H1 (cell line): ENCODE results near the gene BSDC1. TPM values are rescaled to one million over a fixed set of nuclear protein-coding genes. Genes with fewer than 3 reads are reported as not detected.

Experiments
- CTCF ChIA-PET: fragments of 300-600 bp; sonication (Branson Sonifier 250); formaldehyde crosslinking; loops from one replicate; lab custom pipeline; 2021; ENCODE audit not compliant: partially characterized antibody; lab: Charles Lee
- POLR2A ChIA-PET: fragments of 300-600 bp; sonication (Branson Sonifier 250); formaldehyde crosslinking; loops from one replicate; lab custom pipeline; 2021; ENCODE audit warnings: inconsistent platforms; ENCODE audit not compliant: partially characterized antibody; lab: Charles Lee
- DNase-seq, 2 experiments: peaks; one replicate each; pipeline versions ENCODE4 v3.0.0 to v3.0.0-alpha.2; 2010 to 2022; ENCODE audit warnings: low spot score in 2 of 2, low read depth in 1 of 2, mixed read lengths in 1 of 2
- FAIRE-seq: peaks from 2 replicates; lab custom pipeline; 2011; peaks lifted over from hg19 to GRCh38; lab: Jason Lieb, UNC
- H2AFZ ChIP-seq: 2 replicates; pipeline ENCODE4 v1.8.1; 2012; ENCODE audit warnings: low read length, inconsistent platforms
- H2AK5ac ChIP-seq: 2 replicates; pipeline ENCODE4 v1.6.1; 2013; ENCODE audit warnings: low read depth, low read length
- H2BK120ac ChIP-seq: replicated peaks from 2 replicates; pipeline ENCODE3; 2013; ENCODE audit warnings: low read depth, low read length, inconsistent platforms
- H2BK12ac ChIP-seq: 2 replicates; pipeline ENCODE4 v1.6.1; 2013; ENCODE audit warnings: low read depth, low read length
- H2BK15ac ChIP-seq: 2 replicates; pipeline ENCODE4 v1.6.1; 2013; ENCODE audit warnings: low read length
- H2BK20ac ChIP-seq: 2 replicates; pipeline ENCODE4 v1.6.1; 2013; ENCODE audit warnings: low read length
- H2BK5ac ChIP-seq: 2 replicates; pipeline ENCODE4 v1.6.1; 2013; ENCODE audit warnings: low read depth, low read length
- H3K14ac ChIP-seq: 2 replicates; pipeline ENCODE4 v1.6.1; 2013; ENCODE audit warnings: inconsistent platforms; ENCODE audit not compliant: insufficient read length
- H3K18ac ChIP-seq: 2 replicates; pipeline ENCODE4 v1.6.1; 2013; ENCODE audit warnings: low read length; ENCODE audit errors: extremely low read depth
- H3K23ac ChIP-seq: 2 replicates; pipeline ENCODE4 v1.6.1; 2013; ENCODE audit warnings: inconsistent platforms; ENCODE audit not compliant: insufficient read length
- H3K23me2 ChIP-seq: 2 replicates; pipeline ENCODE4 v1.6.1; 2013; ENCODE audit warnings: low read depth, low read length
- H3K27ac ChIP-seq: 2 replicates; pipeline ENCODE4 v1.6.1; 2011; ENCODE audit warnings: low read depth, low read length, inconsistent platforms
- H3K27me3 ChIP-seq, 4 experiments: replicated peaks in 1 of 4; 1 replicate in 1 of 4; 2 replicates in 3 of 4; pipeline versions ENCODE4 v1.6.1 to v1.8.1; 2011 to 2013; ENCODE audit warnings: low read length in 3 of 4, mild to moderate bottlenecking in 3 of 4, inconsistent platforms in 2 of 4, mixed read lengths in 2 of 4, moderate library complexity in 1 of 4; ENCODE audit not compliant: control insufficient read depth in 3 of 4, insufficient read depth in 3 of 4; ENCODE audit errors: extremely low read depth in 1 of 4
- H3K36me3 ChIP-seq, 4 experiments: 2 replicates each; pipeline versions ENCODE4 v1.6.1 to v1.8.1; 2011 to 2013; ENCODE audit warnings: mild to moderate bottlenecking in 4 of 4, low read length in 3 of 4, moderate library complexity in 2 of 4, control low read depth in 1 of 4, inconsistent platforms in 1 of 4; ENCODE audit not compliant: insufficient read depth in 4 of 4, control insufficient read depth in 2 of 4
- H3K4ac ChIP-seq: replicated peaks from 2 replicates; pipeline ENCODE3; 2013; ENCODE audit warnings: low read length, low read depth, mixed read lengths, inconsistent platforms; ENCODE audit not compliant: insufficient read length
- H3K4me1 ChIP-seq, 4 experiments: replicated peaks in 1 of 4; 1 replicate in 1 of 4; 2 replicates in 3 of 4; pipeline versions ENCODE4 v1.6.1 to v1.8.1; 2011 to 2013; ENCODE audit warnings: low read length in 3 of 4, inconsistent platforms in 2 of 4, mixed read lengths in 1 of 4; ENCODE audit not compliant: insufficient read depth in 4 of 4, control insufficient read depth in 3 of 4
- H3K4me2 ChIP-seq, 2 experiments: 2 replicates each; pipeline versions ENCODE4 v1.6.1 to v1.8.1; 2011 to 2013; ENCODE audit warnings: low read depth in 2 of 2, low read length in 2 of 2, control low read depth in 1 of 2, inconsistent platforms in 1 of 2, mild to moderate bottlenecking in 1 of 2; ENCODE audit not compliant: insufficient read depth in 1 of 2
- H3K4me3 ChIP-seq, 4 experiments: fragments of 200-600, 300-600 bp in 1 of 4; sonication (generic), shearing (Covaris generic), sonication (Bioruptor Twin) in 1 of 4; 2 replicates each; pipeline versions ENCODE4 v1.5.1 to v1.8.1; 2011 to 2016; ENCODE audit warnings: low read length in 4 of 4, low read depth in 3 of 4, control low read depth in 2 of 4, inconsistent platforms in 2 of 4, mild to moderate bottlenecking in 2 of 4, mixed read lengths in 1 of 4, moderate library complexity in 1 of 4; ENCODE audit not compliant: insufficient read depth in 2 of 4; ENCODE audit errors: extremely low read depth in 1 of 4
- H3K56ac ChIP-seq: replicated peaks from 2 replicates; pipeline ENCODE3; 2013; ENCODE audit warnings: low read depth, mild to moderate bottlenecking, mixed read lengths, low read length, inconsistent platforms; ENCODE audit not compliant: insufficient read length
- H3K79me1 ChIP-seq: 2 replicates; pipeline ENCODE4 v1.6.1; 2013; ENCODE audit warnings: low read depth, low read length, control low read depth
- H3K79me2 ChIP-seq, 2 experiments: 2 replicates each; pipeline versions ENCODE4 v1.6.1 to v1.8.1; 2012 to 2013; ENCODE audit warnings: low read length in 2 of 2, mild to moderate bottlenecking in 2 of 2, inconsistent platforms in 1 of 2; ENCODE audit not compliant: insufficient read depth in 2 of 2, control insufficient read depth in 1 of 2
- H3K9ac ChIP-seq, 4 experiments: replicated peaks in 1 of 4; 1 replicate in 1 of 4; 2 replicates in 3 of 4; pipeline versions ENCODE4 v1.6.1 to v1.8.1; 2011 to 2013; ENCODE audit warnings: low read depth in 3 of 4, low read length in 3 of 4, control low read depth in 2 of 4, mild to moderate bottlenecking in 2 of 4, moderate library complexity in 2 of 4, inconsistent platforms in 1 of 4; ENCODE audit errors: extremely low read depth in 1 of 4
- H3K9me3 ChIP-seq, 2 experiments: 2 replicates each; pipeline versions ENCODE4 v1.6.1 to v1.8.1; 2012 to 2013; ENCODE audit warnings: mild to moderate bottlenecking in 2 of 2, moderate library complexity in 2 of 2, control low read depth in 1 of 2, inconsistent platforms in 1 of 2, low read depth in 1 of 2, low read length in 1 of 2, mixed read lengths in 1 of 2; ENCODE audit not compliant: insufficient read depth in 2 of 2
- H4K20me1 ChIP-seq, 2 experiments: replicated peaks in 1 of 2; 2 replicates each; pipeline versions ENCODE3 to v1.8.1; 2011 to 2013; ENCODE audit warnings: inconsistent platforms in 2 of 2, low read length in 2 of 2, mild to moderate bottlenecking in 1 of 2; ENCODE audit not compliant: insufficient read depth in 2 of 2, control insufficient read depth in 1 of 2
- H4K5ac ChIP-seq: 2 replicates; pipeline ENCODE4 v1.6.1; 2013; ENCODE audit warnings: low read length, low read depth, mixed read lengths, inconsistent platforms; ENCODE audit not compliant: insufficient read length
- H4K8ac ChIP-seq: 2 replicates; pipeline ENCODE4 v1.8.0; 2013; ENCODE audit warnings: mild to moderate bottlenecking, moderate library complexity, low read length, inconsistent platforms; ENCODE audit not compliant: insufficient read depth; ENCODE audit errors: extremely low read depth
- H4K91ac ChIP-seq: replicated peaks from 2 replicates; pipeline ENCODE3; 2013; ENCODE audit warnings: low read length, mixed read lengths, inconsistent platforms; ENCODE audit not compliant: insufficient read length
- BRCA1 ChIP-seq: IDR thresholded peaks from 2 replicates; pipeline ENCODE4 v1.6.1; 2012; ENCODE audit warnings: low read depth, low read length, improper control_type of control experiment
- CBX5 ChIP-seq: fragments of 300-800, 300-1000 bp; sonication (generic); IDR thresholded peaks from 2 replicates; pipeline ENCODE4 v1.7.1; 2016; ENCODE audit warnings: antibody characterized with exemption, low read length, low read depth
- CBX8 ChIP-seq: fragments of 300-800, 300-1000 bp; sonication (generic); IDR thresholded peaks from 2 replicates; pipeline ENCODE4 v1.7.1; 2016; ENCODE audit warnings: low read depth, low read length, borderline replicate concordance
- HDAC2 ChIP-seq, 2 experiments: fragments of 300-600 bp in 1 of 2; sonication (generic) in 1 of 2; IDR thresholded peaks; 2 replicates each; pipeline ENCODE4 v1.6.1; 2011 to 2012; ENCODE audit warnings: low read depth in 2 of 2, low read length in 2 of 2, mild to moderate bottlenecking in 2 of 2, moderate library complexity in 2 of 2, borderline replicate concordance in 1 of 2, inconsistent platforms in 1 of 2
- HDAC6 ChIP-seq: IDR thresholded peaks from one replicate; pipeline ENCODE4 v1.7.1; 2012; ENCODE audit warnings: low read depth, mild to moderate bottlenecking, inconsistent platforms, low read length, moderate library complexity
- POLR2AphosphoS5 ChIP-seq: IDR thresholded peaks from 2 replicates; pipeline ENCODE4 v1.6.1; 2011; ENCODE audit warnings: low read depth, low read length
- RBBP5 ChIP-seq: IDR thresholded peaks from 2 replicates; pipeline ENCODE4 v1.7.1; 2012; ENCODE audit warnings: low read depth, mild to moderate bottlenecking, inconsistent platforms, low read length, moderate library complexity, borderline replicate concordance
- SP2 ChIP-seq: IDR thresholded peaks from 2 replicates; pipeline ENCODE4 v1.6.1; 2012; ENCODE audit warnings: mild to moderate bottlenecking, low read length, inconsistent platforms
- SRF ChIP-seq: IDR thresholded peaks from 2 replicates; pipeline ENCODE4 v1.6.1; 2011; ENCODE audit warnings: mild to moderate bottlenecking, low read depth, low read length, moderate library complexity
- TCF12 ChIP-seq: IDR thresholded peaks from 2 replicates; pipeline ENCODE4 v1.6.1; 2011; ENCODE audit warnings: low read depth, mild to moderate bottlenecking, low read length
- WGBS, 2 experiments: shearing (Covaris generic) in 1 of 2; methylation state at CpG; one replicate each; pipeline versions ENCODE4 v1.1.6 to v1.1.7; 2013 to 2015; ENCODE audit warnings: low lambda C conversion rate in 2 of 2, mixed read lengths in 2 of 2, inconsistent platforms in 1 of 2, low coverage in 1 of 2, missing lambda C conversion rate in 1 of 2; ENCODE audit not compliant: insufficient replicate concordance in 2 of 2, insufficient coverage in 1 of 2, insufficient read length in 1 of 2; ENCODE audit errors: extremely low coverage in 1 of 2, missing lambda C conversion rate in 1 of 2; 5-methylcytosine and 5-hydroxymethylcytosine counted together
- polyA plus RNA-seq, 7 experiments: library from polyadenylated mRNA; depleted of rRNA in 3 of 7; stranded (reverse) in 5 of 7; unstranded in 2 of 7; fragments of >200 nt in 5 of 7; fragments of 200-250 nt in 2 of 7; gene quantifications; 1 replicate in 5 of 7; 2 replicates in 1 of 7; 4 replicates in 1 of 7; pipeline versions ENCODE4 v1.2.1 to v1.2.3, GENCODE V29; 2011 to 2013; ENCODE audit warnings: missing spikeins in 2 of 7, mixed read lengths in 2 of 7
- total RNA-seq: library from RNA; stranded (reverse); fragmentation: NEBNext Ultra II Directional; extraction: Animal tissue kit (Norgen Biotek cat#: 25700); gene quantifications from 2 replicates; pipeline ENCODE4 v1.2.1, GENCODE V29; 2021
- TF ChIP-seq, protein P1 (sequence below), 3 experiments: IDR thresholded peaks; 1 replicate in 2 of 3; 2 replicates in 1 of 3; pipeline versions ENCODE4 v1.5.1 to v1.6.1; 2011; ENCODE audit warnings: low read length in 3 of 3, mild to moderate bottlenecking in 3 of 3, inconsistent platforms in 2 of 3, low read depth in 1 of 3, moderate library complexity in 1 of 3; ENCODE audit not compliant: insufficient read depth in 1 of 3; ENCODE audit errors: control extremely low read depth in 1 of 3

The BSDC1 gene
- total and polyA plus RNA-seq, 2 of the 8 experiments (the other 6 are each of a cell fraction or from before 2014, with no cell fraction given), result 24.8 to 40.7 TPM

DNA sequence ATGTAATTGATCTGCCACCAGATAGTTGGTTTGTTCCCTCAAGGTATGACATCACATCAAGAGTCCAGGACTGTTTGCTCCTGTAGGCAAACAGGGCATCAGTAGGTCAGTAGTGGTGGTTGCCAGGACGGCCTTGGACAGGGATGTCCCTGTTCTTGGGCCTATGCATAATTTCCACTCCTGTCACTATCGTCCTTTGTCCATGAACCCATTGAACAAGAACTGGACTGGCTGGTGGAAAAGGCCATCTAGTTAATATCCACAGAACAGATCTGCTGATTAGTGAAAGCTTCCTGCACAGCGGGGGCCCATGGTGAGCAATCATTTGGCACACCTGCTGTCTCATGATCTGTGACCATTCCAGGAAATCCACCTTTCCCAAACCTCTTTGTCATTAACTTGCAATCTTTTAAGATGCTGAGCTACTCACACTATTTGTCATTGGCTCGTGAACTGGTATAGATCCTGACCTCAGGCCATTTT, 12.4 kb upstream of the BSDC1 start:
- no peak overlapping the region for H3K56ac ChIP-seq
- no peak overlapping the region for H2BK120ac ChIP-seq
- no peak overlapping the region for H2AFZ ChIP-seq
- no peak overlapping the region for H3K18ac ChIP-seq
- H4K8ac ChIP-seq, result no peak overlapping the region
- H3K4ac ChIP-seq, result no peak overlapping the region
- no peaks in the 10 kb centered on the region for H3K79me1 ChIP-seq
- no peaks in the 10 kb centered on the region for H3K27me3 ChIP-seq
- H2AK5ac ChIP-seq, result no peak overlapping the region
- no peak overlapping the region for H2BK15ac ChIP-seq
- no peak overlapping the region for H3K14ac ChIP-seq
- no peak overlapping the region for H3K4me2 ChIP-seq
- H4K5ac ChIP-seq, result no peak overlapping the region
- FAIRE-seq (no peak), DNase-seq (no peak)
- no peaks in the 10 kb centered on the region for H3K36me3 ChIP-seq
- H4K91ac ChIP-seq, result no peak overlapping the region
- H3K9ac ChIP-seq, result no peak overlapping the region
- no peaks in the 10 kb centered on the region for H3K79me2 ChIP-seq
- H3K27ac ChIP-seq, result no peak overlapping the region
- H3K9me3 ChIP-seq, result no peaks in the 10 kb centered on the region
- H3K4me3 ChIP-seq, result no peak overlapping the region
- ChIA-PET CTCF (interaction anchor here (0.6 kb wide), 1 partner anchor 354 kb away, joined by 3 read pairs; no protein-coding TSS in a partner anchor), POLR2A (interaction anchor here (0.6 kb wide), 2 partner anchors 29 to 77 kb away, joined by 3 to 4 read pairs; no protein-coding TSS in a partner anchor)
- no peak overlapping the region for H2BK5ac ChIP-seq
- H4K20me1 ChIP-seq, result no peaks in the 10 kb centered on the region
- H3K4me1 ChIP-seq, result no peaks in the 10 kb centered on the region
- H3K23ac ChIP-seq, result no peak overlapping the region
- H2BK12ac ChIP-seq, result no peak overlapping the region
- 87% methylated on average over 4 of the region's 4 CpGs; no CpG with 5 or more reads in 1 of the 2 experiments for WGBS, 2 experiments
- no peaks in the 10 kb centered on the region for H3K23me2 ChIP-seq
- no peak overlapping the region for H2BK20ac ChIP-seq
- TF ChIP-seq TCF12 (no peak), HDAC6 (no peak), BRCA1 (no peak), HDAC2 (IDR thresholded peaks at IDR 0.05; ENCODE audit: borderline replicate concordance in 1 of 2, low read depth in 2 of 2, low read length in 2 of 2) (no peak), POLR2AphosphoS5 (no peak), SRF (no peak), RBBP5 (no peak), SP2 (no peak), CBX8 (no peak), CBX5 (no peak)
- TF ChIP-seq, protein P1, sequence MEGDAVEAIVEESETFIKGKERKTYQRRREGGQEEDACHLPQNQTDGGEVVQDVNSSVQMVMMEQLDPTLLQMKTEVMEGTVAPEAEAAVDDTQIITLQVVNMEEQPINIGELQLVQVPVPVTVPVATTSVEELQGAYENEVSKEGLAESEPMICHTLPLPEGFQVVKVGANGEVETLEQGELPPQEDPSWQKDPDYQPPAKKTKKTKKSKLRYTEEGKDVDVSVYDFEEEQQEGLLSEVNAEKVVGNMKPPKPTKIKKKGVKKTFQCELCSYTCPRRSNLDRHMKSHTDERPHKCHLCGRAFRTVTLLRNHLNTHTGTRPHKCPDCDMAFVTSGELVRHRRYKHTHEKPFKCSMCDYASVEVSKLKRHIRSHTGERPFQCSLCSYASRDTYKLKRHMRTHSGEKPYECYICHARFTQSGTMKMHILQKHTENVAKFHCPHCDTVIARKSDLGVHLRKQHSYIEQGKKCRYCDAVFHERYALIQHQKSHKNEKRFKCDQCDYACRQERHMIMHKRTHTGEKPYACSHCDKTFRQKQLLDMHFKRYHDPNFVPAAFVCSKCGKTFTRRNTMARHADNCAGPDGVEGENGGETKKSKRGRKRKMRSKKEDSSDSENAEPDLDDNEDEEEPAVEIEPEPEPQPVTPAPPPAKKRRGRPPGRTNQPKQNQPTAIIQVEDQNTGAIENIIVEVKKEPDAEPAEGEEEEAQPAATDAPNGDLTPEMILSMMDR (IDR thresholded peaks at IDR 0.05; ENCODE audit: control extremely low read depth in 1 of 3, insufficient read depth in 1 of 3, low read depth in 1 of 3, low read length in 3 of 3), result no peak
